Lung (tissue), 12 donors: ENCODE results near the gene CEP250. TPM values are rescaled to one million over a fixed set of nuclear protein-coding genes. Genes with fewer than 3 reads are reported as not detected.
A peak's percentile ranks its signal among the peaks of the same experiment; 100 is the strongest.

ENCODE experiments used
- ATAC-seq: fragments of 200-7000 bp; cut with Tn5 transposase; one replicate; pipeline ENCODE4 v1.9.1; 2020; ENCODE audit warnings: moderate number of reproducible peaks; ENCODE audit not compliant: insufficient read depth, low FRiP score
- DNase-seq, 3 donors: peaks; one replicate each; pipeline ENCODE4 v3.0.0-alpha.2; 2013 to 2017
- H3K27ac ChIP-seq, 2 donors: one replicate each; pipeline ENCODE4 v1.5.1; 2013; ENCODE audit warnings: mild to moderate bottlenecking in 2 of 2, moderate library complexity in 2 of 2, control low read depth in 1 of 2, inconsistent platforms in 1 of 2, low read depth in 1 of 2, low read length in 1 of 2
- H3K27me3 ChIP-seq, 3 donors: one replicate each; pipeline ENCODE4 v1.5.1; 2013; ENCODE audit warnings: low read length in 2 of 3; ENCODE audit not compliant: control insufficient read depth in 3 of 3, insufficient read depth in 3 of 3
- H3K36me3 ChIP-seq, 4 donors: one replicate each; pipeline ENCODE4 v1.5.1; 2013; ENCODE audit warnings: low read length in 4 of 4, mild to moderate bottlenecking in 1 of 4, moderate library complexity in 1 of 4; ENCODE audit not compliant: control insufficient read depth in 4 of 4, insufficient read depth in 4 of 4
- H3K4me1 ChIP-seq, 5 donors: one replicate each; pipeline ENCODE4 v1.5.1; 2013; ENCODE audit warnings: low read length in 5 of 5, mild to moderate bottlenecking in 2 of 5, moderate library complexity in 1 of 5; ENCODE audit not compliant: control insufficient read depth in 5 of 5, insufficient read depth in 5 of 5
- H3K4me3 ChIP-seq: one replicate; pipeline ENCODE4 v1.5.1; 2013; ENCODE audit warnings: mild to moderate bottlenecking, control low read depth, moderate library complexity
- H3K9ac ChIP-seq, 2 donors: one replicate each; pipeline ENCODE4 v1.5.1; 2013; ENCODE audit warnings: low read length in 2 of 2, control low read depth in 1 of 2; ENCODE audit not compliant: insufficient read depth in 1 of 2
- H3K9me3 ChIP-seq, 4 donors: one replicate each; pipeline ENCODE4 v1.5.1; 2013; ENCODE audit warnings: low read length in 3 of 4, mild to moderate bottlenecking in 1 of 4, moderate library complexity in 1 of 4; ENCODE audit not compliant: control insufficient read depth in 4 of 4, insufficient read depth in 3 of 4
- WGBS, 2 donors: extraction: QIAGEN DNeasy Blood & Tissue Kit; methylation state at CpG; one replicate each; pipeline ENCODE4 v1.1.7; 2013; 5-methylcytosine and 5-hydroxymethylcytosine counted together
- polyA plus RNA-seq, 2 donors: library from polyadenylated mRNA; stranded (reverse); fragments of 200-250 nt; gene quantifications; one replicate each; pipeline ENCODE4 v1.2.1, GENCODE V29; 2013
- total RNA-seq, 2 donors: library from RNA; depleted of rRNA in 1 of 2; stranded (reverse); fragments of >200 nt in 1 of 2; gene quantifications; one replicate each; pipeline ENCODE4 v1.2.1, GENCODE V29; 2014 to 2021
- TF ChIP-seq, protein P1 (sequence below): IDR thresholded peaks from 2 replicates; pipeline ENCODE4 v1.5.1; 2012; ENCODE audit warnings: mild to moderate bottlenecking; ENCODE audit errors: control extremely low read depth, extremely low read depth
- donor health status: control.
- donor health status: control.
- donor health status: Bipolar disorder and iron deficiency.
- donor health status: healthy.
- donor health status: DM: yes; HTN: yes; CAD: no.

The CEP250 gene
- total and polyA plus RNA-seq, 4 donors: 8.7 to 34.5 (median 19.7) TPM

GRCh38 chr20:35527122-35527769 is 71.8 kb downstream of the CEP250 start:
- DNase-seq (no peak), ATAC-seq (no peak)
- no peak overlapping the region for H3K9ac ChIP-seq
- no peaks in the 10 kb centered on the region for H3K27me3 ChIP-seq
- WGBS, 2 donors: 78 to 86% methylated on average over 12 of the region's 12 CpGs
- H3K4me3 ChIP-seq: no peak overlapping the region
- H3K9me3 ChIP-seq: peaks cover 0 to 2% (median 0%) of the 10 kb centered on the region in 4 donors
- TF ChIP-seq, protein P1, sequence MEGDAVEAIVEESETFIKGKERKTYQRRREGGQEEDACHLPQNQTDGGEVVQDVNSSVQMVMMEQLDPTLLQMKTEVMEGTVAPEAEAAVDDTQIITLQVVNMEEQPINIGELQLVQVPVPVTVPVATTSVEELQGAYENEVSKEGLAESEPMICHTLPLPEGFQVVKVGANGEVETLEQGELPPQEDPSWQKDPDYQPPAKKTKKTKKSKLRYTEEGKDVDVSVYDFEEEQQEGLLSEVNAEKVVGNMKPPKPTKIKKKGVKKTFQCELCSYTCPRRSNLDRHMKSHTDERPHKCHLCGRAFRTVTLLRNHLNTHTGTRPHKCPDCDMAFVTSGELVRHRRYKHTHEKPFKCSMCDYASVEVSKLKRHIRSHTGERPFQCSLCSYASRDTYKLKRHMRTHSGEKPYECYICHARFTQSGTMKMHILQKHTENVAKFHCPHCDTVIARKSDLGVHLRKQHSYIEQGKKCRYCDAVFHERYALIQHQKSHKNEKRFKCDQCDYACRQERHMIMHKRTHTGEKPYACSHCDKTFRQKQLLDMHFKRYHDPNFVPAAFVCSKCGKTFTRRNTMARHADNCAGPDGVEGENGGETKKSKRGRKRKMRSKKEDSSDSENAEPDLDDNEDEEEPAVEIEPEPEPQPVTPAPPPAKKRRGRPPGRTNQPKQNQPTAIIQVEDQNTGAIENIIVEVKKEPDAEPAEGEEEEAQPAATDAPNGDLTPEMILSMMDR: no peak
- H3K27ac ChIP-seq: no peak overlapping the region
- no peaks in the 10 kb centered on the region for H3K4me1 ChIP-seq
- no peaks in the 10 kb centered on the region for H3K36me3 ChIP-seq

DNA sequence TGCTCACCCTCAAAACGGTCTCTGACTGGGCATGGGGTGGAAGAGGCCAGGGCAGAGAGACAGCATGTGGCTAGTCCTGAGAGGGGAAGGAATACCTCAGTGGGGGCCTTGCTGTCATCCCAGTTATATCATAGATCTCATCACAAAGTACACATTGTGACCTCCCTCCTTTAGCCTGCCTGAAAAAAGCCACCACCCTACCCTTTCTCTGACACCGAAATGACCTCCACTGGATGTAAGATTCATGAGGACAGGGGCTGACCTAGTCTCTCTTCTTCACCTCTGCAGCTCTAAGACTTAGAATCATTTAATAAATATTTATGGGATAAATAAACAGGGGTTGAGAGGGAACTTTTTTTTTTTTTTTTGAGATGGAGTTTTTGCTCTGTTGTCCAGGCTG is 74.2 kb downstream of the CEP250 start, which contains the start of gene C20orf173:
TSS of gene C20orf173 (minus strand) at position 101 of the 400 bp plus-strand sequence. CDS start 279 bp downstream, outside the sequence.
- Histone ChIP-seq H3K27ac (no peak within 1 kb of the TSS), H3K27me3 (no peaks in the 10 kb centered on the region), H3K4me3 (no peak within 1 kb of the TSS), H3K36me3 (no peaks in the 10 kb centered on the region), H3K9ac (no peak within 1 kb of the TSS), H3K9me3 (peaks cover 0 to 2% (median 0%) of the 10 kb centered on the region in 4 donors), H3K4me1 (no peaks in the 10 kb centered on the region)
- TF ChIP-seq, protein P1: no peak
- no peak for DNase-seq
- no peak for ATAC-seq
- WGBS, 2 donors: 94 to 96% methylated on average over 2 of the region's 2 CpGs

DNA sequence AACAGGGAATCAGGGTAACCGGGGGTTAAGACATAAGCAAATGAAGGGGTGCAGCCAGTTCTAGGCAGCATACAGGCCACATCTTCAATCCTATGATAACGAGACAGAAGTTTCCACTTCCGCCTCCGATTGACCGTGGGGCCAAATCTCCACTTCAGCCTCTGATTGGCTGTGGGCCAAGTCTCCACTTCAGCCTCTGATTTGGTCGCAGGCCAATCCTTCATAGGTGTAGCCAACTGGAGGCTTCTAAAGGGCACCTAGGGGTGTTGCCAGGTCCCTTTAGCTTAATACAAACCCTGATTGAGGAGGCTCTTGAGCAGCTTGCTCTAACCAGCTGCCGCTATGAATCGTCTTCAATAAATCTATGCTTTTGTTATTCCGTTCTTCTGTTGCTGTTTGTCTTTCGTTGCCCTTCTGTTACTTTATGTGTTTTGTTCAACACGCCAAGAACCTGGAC is 84.4 kb downstream of the CEP250 start:
- 48 to 52% methylated on average over 11 of the region's 11 CpGs for WGBS, 2 donors
- H3K9me3 ChIP-seq: no peaks in the 10 kb centered on the region
- peak; percentile 65 to 82 (median 81) for DNase-seq
- H3K27ac ChIP-seq: no peak overlapping the region
- H3K4me3 ChIP-seq: no peak overlapping the region
- peaks cover 0 to 7% (median 4%) of the 10 kb centered on the region in 4 donors for H3K36me3 ChIP-seq
- H3K9ac ChIP-seq: no peak overlapping the region
- TF ChIP-seq, protein P1: no peak
- peaks cover 3 to 14% (median 5%) of the 10 kb centered on the region in 5 donors for H3K4me1 ChIP-seq
- H3K27me3 ChIP-seq: no peaks in the 10 kb centered on the region
- ATAC-seq: no peak
